Glutamatergic neuron (in vitro differentiated cells): Measurements from ENCODE around the gene LIMS1. TPM values are rescaled to one million over a fixed set of nuclear protein-coding genes. Genes with fewer than 3 reads are reported as not detected.

Source experiments
- DNase-seq: peaks from one replicate; pipeline ENCODE4 v3.0.0; 2022
- H3K27ac Mint-ChIP-seq: one replicate; pipeline ENCODE4 v1.8.0; 2020; ENCODE audit warnings: mild to moderate bottlenecking, mixed read lengths, inconsistent platforms; ENCODE audit not compliant: unreplicated experiment
- H3K27me3 Mint-ChIP-seq: one replicate; pipeline ENCODE4 v1.8.0; 2020; ENCODE audit warnings: mild to moderate bottlenecking, moderate library complexity, mixed read lengths, inconsistent platforms; ENCODE audit not compliant: unreplicated experiment
- H3K36me3 Mint-ChIP-seq: one replicate; pipeline ENCODE4 v1.8.0; 2020; ENCODE audit warnings: mild to moderate bottlenecking, mixed read lengths, inconsistent platforms; ENCODE audit not compliant: unreplicated experiment
- H3K4me1 Mint-ChIP-seq: one replicate; pipeline ENCODE4 v1.8.0; 2020; ENCODE audit warnings: mild to moderate bottlenecking, low read depth, mixed read lengths, inconsistent platforms; ENCODE audit not compliant: unreplicated experiment
- H3K4me3 Mint-ChIP-seq: one replicate; pipeline ENCODE4 v1.8.0; 2020; ENCODE audit warnings: mild to moderate bottlenecking, mixed read lengths, inconsistent platforms; ENCODE audit not compliant: unreplicated experiment
- H3K9me3 Mint-ChIP-seq: one replicate; pipeline ENCODE4 v1.8.0; 2020; ENCODE audit warnings: mild to moderate bottlenecking, moderate library complexity, mixed read lengths, inconsistent platforms; ENCODE audit not compliant: unreplicated experiment
- CTCF ChIP-seq: fragments of 200-600 bp; sonication (generic); IDR thresholded peaks from one replicate; pipeline ENCODE4 v1.5.0; 2021; ENCODE audit not compliant: partially characterized antibody, unreplicated experiment
- total RNA-seq: library from RNA; stranded (reverse); fragmentation: NEBNext Ultra II Directional; extraction: Animal tissue kit (Norgen Biotek cat#: 25700); gene quantifications from one replicate; pipeline ENCODE4 v1.2.1, GENCODE V29; 2021; ENCODE audit not compliant: unreplicated experiment

LIMS1 gene
- total RNA-seq, 1 donor from 2014 or later: 18.5 TPM

- DNase-seq: no peak
- peaks cover 6% of the 10 kb centered on the region for H3K4me1 Mint-ChIP-seq
- no peak overlapping the region for H3K27ac Mint-ChIP-seq
- peak overlapping the region; percentile 59 for H3K4me3 Mint-ChIP-seq
- H3K9me3 Mint-ChIP-seq: peaks cover 1% of the 10 kb centered on the region
- H3K36me3 Mint-ChIP-seq: no peaks in the 10 kb centered on the region
- TF ChIP-seq CTCF: no peak
- peaks cover 1% of the 10 kb centered on the region for H3K27me3 Mint-ChIP-seq
These were observed 2.0 kb downstream of the LIMS1 start for GRCh38 chr2:108536133-108536780.

- H3K27ac Mint-ChIP-seq: no peak overlapping the region
- peaks cover 6% of the 10 kb centered on the region for H3K4me1 Mint-ChIP-seq
- no peak for TF ChIP-seq CTCF
- no peaks in the 10 kb centered on the region for H3K36me3 Mint-ChIP-seq
- no peak for DNase-seq
- H3K9me3 Mint-ChIP-seq: peaks cover 1% of the 10 kb centered on the region
- peaks cover 1% of the 10 kb centered on the region for H3K27me3 Mint-ChIP-seq
- H3K4me3 Mint-ChIP-seq: no peak overlapping the region
These were observed 2.6 kb downstream of the LIMS1 start for GRCh38 chr2:108536911-108537310.

GRCh38 chr2:108538000-108538625, 3.8 kb downstream of the LIMS1 start:
- no peak for DNase-seq
- H3K9me3 Mint-ChIP-seq: peaks cover 1% of the 10 kb centered on the region
- H3K4me1 Mint-ChIP-seq: peaks cover 6% of the 10 kb centered on the region
- H3K36me3 Mint-ChIP-seq: peaks cover 5% of the 10 kb centered on the region
- no peak overlapping the region for H3K4me3 Mint-ChIP-seq
- no peak for TF ChIP-seq CTCF
- peaks cover 1% of the 10 kb centered on the region for H3K27me3 Mint-ChIP-seq
- H3K27ac Mint-ChIP-seq: no peak overlapping the region

- Mint-ChIP-seq H3K27me3 (no peaks in the 10 kb centered on the region), H3K9me3 (no peaks in the 10 kb centered on the region)
- no peak for TF ChIP-seq CTCF
These were observed 7.2 kb downstream of the LIMS1 start for GRCh38 chr2:108541451-108541850.

GRCh38 chr2:108542071-108542470, 7.8 kb downstream of the LIMS1 start:
- no peak for DNase-seq
- no peak for TF ChIP-seq CTCF
- no peaks in the 10 kb centered on the region for H3K9me3 Mint-ChIP-seq
- no peak overlapping the region for H3K27ac Mint-ChIP-seq
- peaks cover 5% of the 10 kb centered on the region for H3K36me3 Mint-ChIP-seq
- peaks cover 4% of the 10 kb centered on the region for H3K4me1 Mint-ChIP-seq
- H3K27me3 Mint-ChIP-seq: no peaks in the 10 kb centered on the region
- H3K4me3 Mint-ChIP-seq: no peak overlapping the region

More at GRCh38 chr2:108541451-108541850, 7.2 kb downstream of the LIMS1 start:
- DNase-seq: no peak
- Mint-ChIP-seq H3K4me3 (no peak overlapping the region), H3K27ac (no peak overlapping the region), H3K4me1 (peaks cover 4% of the 10 kb centered on the region), H3K36me3 (peaks cover 5% of the 10 kb centered on the region)
